ENCODE measurements around the gene REEP3.

Gene REEP3

GRCh38 chr10:63530409-63530808 lies 9.2 kb downstream of the REEP3 start (continued):
- TF ChIP-seq ZNF513 (tag by site-specific recombination; IDR thresholded peaks at IDR 0.05) (no peak), ZBTB6 (tag by site-specific recombination; IDR thresholded peaks at IDR 0.05) (no peak), ZNF580 (tag by site-specific recombination; IDR thresholded peaks at IDR 0.05) (no peak), ZNF146 (tag by site-specific recombination; IDR thresholded peaks at IDR 0.05) (no peak), ZNF677 (tag by site-specific recombination; IDR thresholded peaks at IDR 0.05) (no peak), ZNF544 (tag by site-specific recombination; IDR thresholded peaks at IDR 0.05) (no peak), BCL6B (tag by site-specific recombination; IDR thresholded peaks at IDR 0.05) (no peak), ZNF692 (tag by site-specific recombination; IDR thresholded peaks at IDR 0.05) (no peak), SP2 (tag by site-specific recombination; IDR thresholded peaks at IDR 0.05) (no peak), ZNF423 (tag by site-specific recombination; IDR thresholded peaks at IDR 0.05) (no peak)

GRCh38 chr10:63534723-63535122 lies 13.5 kb downstream of the REEP3 start:
- Histone ChIP-seq H3K4me3 (ENCODE audit: low read depth, low read length) (no peak overlapping the region), H3K9me3 (ENCODE audit: control insufficient read depth, insufficient read depth, low read depth, low read length) (no peaks in the 10 kb centered on the region), H3K27ac (ENCODE audit: extremely low read depth, low read depth, low read length) (no peak overlapping the region), H3K36me3 (ENCODE audit: control insufficient read depth in 2 of 2, insufficient read depth in 1 of 2, low read length in 2 of 2) (no peaks in the 10 kb centered on the region), H3K4me1 (ENCODE audit: control insufficient read depth, insufficient read depth, low read length) (no peaks in the 10 kb centered on the region)
- POLR2A ChIA-PET: no interaction called here
- no peak for TF ChIP-seq ZNF302 (tag by site-specific recombination; IDR thresholded peaks at IDR 0.05; ENCODE audit: low read depth)
- TF ChIP-seq ZNF23 (tag by site-specific recombination; IDR thresholded peaks at IDR 0.05; ENCODE audit: borderline replicate concordance): no peak
- TF ChIP-seq ZNF76 (tag by site-specific recombination; IDR thresholded peaks at IDR 0.05; ENCODE audit: borderline replicate concordance, low read depth): no peak
- peak; percentile 12; the same call in 1 of the 2 replicates for TF ChIP-seq PRDM1 (tag by site-specific recombination; IDR thresholded peaks at IDR 0.05)
- TF ChIP-seq ZNF585B (tag by site-specific recombination; IDR thresholded peaks at IDR 0.05): no peak
- TF ChIP-seq ZNF791 (tag by site-specific recombination; IDR thresholded peaks at IDR 0.05): no peak
- CTCF ChIA-PET: interaction anchor here (0.7 kb wide), 1 partner anchor 95 kb away, joined by 4 read pairs; no protein-coding TSS in a partner anchor

GRCh38 chr10:63536698-63537097 lies 15.5 kb downstream of the REEP3 start:
- Histone ChIP-seq H3K9me3 (ENCODE audit: control insufficient read depth, insufficient read depth, low read depth, low read length) (no peaks in the 10 kb centered on the region), H3K36me3 (ENCODE audit: control insufficient read depth in 2 of 2, insufficient read depth in 1 of 2, low read length in 2 of 2) (no peaks in the 10 kb centered on the region), H3K4me3 (ENCODE audit: low read depth, low read length) (no peak overlapping the region), H3K4me1 (ENCODE audit: control insufficient read depth, insufficient read depth, low read length) (no peaks in the 10 kb centered on the region), H3K27ac (ENCODE audit: extremely low read depth, low read depth, low read length) (no peak overlapping the region)
- POLR2A ChIA-PET: no interaction called here
- TF ChIP-seq SCRT1 (tag by site-specific recombination; IDR thresholded peaks at IDR 0.05; ENCODE audit: borderline replicate concordance): no peak
- no peak for TF ChIP-seq ZSCAN5A (tag by site-specific recombination; IDR thresholded peaks at IDR 0.05)
- no peak for TF ChIP-seq ZNF174 (tag by site-specific recombination; IDR thresholded peaks at IDR 0.05)
- TF ChIP-seq ZNF629 (tag by site-specific recombination; IDR thresholded peaks at IDR 0.05): no peak
- CTCF ChIA-PET: interaction anchor here (0.6 kb wide), 1 partner anchor 169 kb away, joined by 4 read pairs; no protein-coding TSS in a partner anchor
